ENCODE results near the gene OR2T8.

GRCh38 chr1:247904122-247904521 is 15.9 kb upstream of the OR2T8 start:
- TF ChIP-seq CTCF (IDR thresholded peaks at IDR 0.05) (no peak), POLR2A (IDR thresholded peaks at IDR 0.05) (no peak)
